DND-41 (cell line): ENCODE results near the gene TLK1.

Experiments used
- ATAC-seq: fragments of 200-7000 bp; cut with Tn5 transposase; 3 replicates; pipeline ENCODE4 v1.9.1; 2021; ENCODE audit warnings: low read depth; ENCODE audit not compliant: insufficient read depth
- DNase-seq: peaks from one replicate; pipeline ENCODE4 v3.0.0-alpha.2; 2020
- H2AFZ ChIP-seq: 2 replicates; pipeline ENCODE4 v1.6.0; 2012; ENCODE audit warnings: low read depth, low read length
- H3K27ac ChIP-seq: 2 replicates; pipeline ENCODE4 v1.5.1; 2012; ENCODE audit warnings: low read length, inconsistent platforms
- H3K27me3 ChIP-seq: fragments of 200-600 bp; sonication (generic); 2 replicates; pipeline ENCODE4 v1.6.0; 2012; ENCODE audit warnings: low read length, mild to moderate bottlenecking, inconsistent platforms; ENCODE audit not compliant: insufficient read depth, poor library complexity
- H3K36me3 ChIP-seq: 2 replicates; pipeline ENCODE4 v1.5.1; 2012; ENCODE audit warnings: low read length, inconsistent platforms; ENCODE audit not compliant: insufficient read depth
- H3K4me1 ChIP-seq: 2 replicates; pipeline ENCODE4 v1.5.1; 2012; ENCODE audit warnings: mild to moderate bottlenecking, low read length; ENCODE audit not compliant: insufficient read depth
- H3K4me2 ChIP-seq: 2 replicates; pipeline ENCODE4 v1.6.0; 2012; ENCODE audit warnings: mild to moderate bottlenecking, moderate library complexity, low read length, inconsistent platforms; ENCODE audit not compliant: insufficient read depth
- H3K4me3 ChIP-seq, 2 experiments: fragments of 200-600 bp in 1 of 2; shearing (Covaris generic) in 1 of 2; 2 replicates each; pipeline ENCODE4 v1.5.1; 2012 to 2016; ENCODE audit warnings: inconsistent platforms in 2 of 2, low read length in 2 of 2, mild to moderate bottlenecking in 2 of 2, low read depth in 1 of 2, moderate library complexity in 1 of 2
- H3K79me2 ChIP-seq: 2 replicates; pipeline ENCODE4 v1.6.0; 2012; ENCODE audit warnings: low read length, inconsistent platforms; ENCODE audit not compliant: insufficient read depth
- H3K9ac ChIP-seq: 2 replicates; pipeline ENCODE4 v1.6.0; 2012; ENCODE audit warnings: low read depth, mild to moderate bottlenecking, inconsistent platforms, low read length, moderate library complexity
- H3K9me3 ChIP-seq: 2 replicates; pipeline ENCODE4 v1.5.1; 2012; ENCODE audit warnings: low read length, moderate library complexity, mild to moderate bottlenecking, inconsistent platforms; ENCODE audit not compliant: insufficient read depth, severe bottlenecking
- H4K20me1 ChIP-seq: 2 replicates; pipeline ENCODE4 v1.6.0; 2012; ENCODE audit warnings: low read length; ENCODE audit not compliant: insufficient read depth
- EZH2 ChIP-seq: IDR thresholded peaks from 3 replicates; pipeline ENCODE4 v1.6.1; 2012; ENCODE audit warnings: borderline replicate concordance, low read depth, mild to moderate bottlenecking, moderate library complexity, low read length, inconsistent platforms; ENCODE audit not compliant: severe bottlenecking
- TF ChIP-seq, protein P1 (sequence below): IDR thresholded peaks from 2 replicates; pipeline ENCODE4 v1.5.1; 2012; ENCODE audit warnings: borderline replicate concordance, low read length, moderate library complexity, mild to moderate bottlenecking; ENCODE audit not compliant: poor library complexity, severe bottlenecking; ENCODE audit errors: extremely low read depth

The TLK1 gene

DNA sequence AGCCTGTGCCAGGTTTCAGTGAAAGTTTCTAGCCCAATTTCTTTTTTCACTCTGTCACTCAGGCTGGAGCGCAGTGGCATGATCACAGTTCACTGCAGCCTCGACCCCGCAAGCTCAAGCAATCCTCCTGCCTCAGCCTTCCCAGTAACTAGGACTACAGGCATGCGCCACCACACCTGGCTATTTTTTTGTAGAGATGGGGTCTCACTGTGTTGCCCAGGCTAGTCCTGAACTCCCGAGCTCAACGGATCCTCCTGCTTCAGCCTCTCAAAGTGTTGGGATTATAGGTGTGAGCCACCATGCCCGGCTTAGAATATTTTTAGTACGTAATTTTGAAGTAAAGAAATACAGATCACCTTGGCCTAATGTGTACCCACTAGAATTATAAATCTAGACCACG is 144.6 kb downstream of the TLK1 start:
- Histone ChIP-seq H3K9me3 (no peaks in the 10 kb centered on the region), H3K9ac (no peak overlapping the region), H3K27ac (no peak overlapping the region), H3K36me3 (peaks cover 53% of the 10 kb centered on the region), H2AFZ (no peak overlapping the region), H3K4me3 (no peak overlapping the region), H3K4me1 (no peaks in the 10 kb centered on the region), H3K27me3 (no peaks in the 10 kb centered on the region), H3K4me2 (no peak overlapping the region), H3K79me2 (0 out of 2 replicates have a peak, but pooled peaks cover 2% of the 10 kb centered on the region), H4K20me1 (no peaks in the 10 kb centered on the region)
- TF ChIP-seq, protein P1, sequence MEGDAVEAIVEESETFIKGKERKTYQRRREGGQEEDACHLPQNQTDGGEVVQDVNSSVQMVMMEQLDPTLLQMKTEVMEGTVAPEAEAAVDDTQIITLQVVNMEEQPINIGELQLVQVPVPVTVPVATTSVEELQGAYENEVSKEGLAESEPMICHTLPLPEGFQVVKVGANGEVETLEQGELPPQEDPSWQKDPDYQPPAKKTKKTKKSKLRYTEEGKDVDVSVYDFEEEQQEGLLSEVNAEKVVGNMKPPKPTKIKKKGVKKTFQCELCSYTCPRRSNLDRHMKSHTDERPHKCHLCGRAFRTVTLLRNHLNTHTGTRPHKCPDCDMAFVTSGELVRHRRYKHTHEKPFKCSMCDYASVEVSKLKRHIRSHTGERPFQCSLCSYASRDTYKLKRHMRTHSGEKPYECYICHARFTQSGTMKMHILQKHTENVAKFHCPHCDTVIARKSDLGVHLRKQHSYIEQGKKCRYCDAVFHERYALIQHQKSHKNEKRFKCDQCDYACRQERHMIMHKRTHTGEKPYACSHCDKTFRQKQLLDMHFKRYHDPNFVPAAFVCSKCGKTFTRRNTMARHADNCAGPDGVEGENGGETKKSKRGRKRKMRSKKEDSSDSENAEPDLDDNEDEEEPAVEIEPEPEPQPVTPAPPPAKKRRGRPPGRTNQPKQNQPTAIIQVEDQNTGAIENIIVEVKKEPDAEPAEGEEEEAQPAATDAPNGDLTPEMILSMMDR: no peak
- no peak for TF ChIP-seq EZH2
- DNase-seq (no peak), ATAC-seq (no peak)

DNA sequence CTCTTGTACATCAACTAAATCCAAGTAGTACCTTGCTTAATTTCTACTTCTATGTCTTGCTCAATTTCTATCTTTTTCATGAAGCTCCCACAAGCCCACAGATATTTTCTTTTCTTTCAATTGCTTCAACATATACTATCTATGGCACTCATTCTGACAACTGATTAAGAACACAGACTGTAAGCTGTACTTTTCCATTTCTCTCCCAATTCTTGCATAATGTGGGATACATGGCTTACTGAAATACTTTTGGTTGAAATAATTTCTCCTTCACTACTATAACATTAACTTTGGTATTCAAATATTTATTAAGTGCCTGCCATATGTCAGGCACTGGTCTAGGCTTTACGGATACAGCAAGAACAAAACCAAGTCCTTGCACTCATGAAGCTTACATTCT is 146.8 kb downstream of the TLK1 start:
- TF ChIP-seq, protein P1: no peak
- TF ChIP-seq EZH2: no peak
- Histone ChIP-seq H3K4me2 (no peak overlapping the region), H3K27ac (no peak overlapping the region), H4K20me1 (no peaks in the 10 kb centered on the region), H3K4me3 (no peak overlapping the region), H3K27me3 (no peaks in the 10 kb centered on the region), H3K36me3 (peaks cover 62% of the 10 kb centered on the region), H3K9ac (no peak overlapping the region), H3K79me2 (0 out of 2 replicates have a peak, but pooled peaks cover 2% of the 10 kb centered on the region), H3K4me1 (no peaks in the 10 kb centered on the region), H2AFZ (no peak overlapping the region), H3K9me3 (no peaks in the 10 kb centered on the region)
- no peak for DNase-seq
- no peak for ATAC-seq

DNA sequence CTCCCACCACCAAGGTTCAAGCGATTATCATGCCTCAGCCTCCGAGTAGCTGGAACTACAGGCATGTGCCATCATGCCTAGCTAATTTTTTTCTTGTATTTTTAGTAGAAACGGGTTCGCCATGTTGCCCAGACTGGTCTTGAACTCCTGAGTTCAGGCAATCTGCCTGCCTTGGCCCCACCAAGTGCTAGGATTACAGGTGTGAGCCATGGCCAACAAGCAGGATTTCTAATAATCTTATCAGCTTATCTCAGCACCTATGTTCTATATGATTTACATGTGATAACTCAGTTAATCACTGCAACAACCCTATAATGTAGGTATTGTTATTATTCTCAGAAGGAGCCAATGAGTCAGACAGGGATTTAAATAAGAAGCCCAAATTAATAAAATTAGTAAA is 151.3 kb downstream of the TLK1 start:
- Histone ChIP-seq H3K4me1 (no peaks in the 10 kb centered on the region), H3K4me3 (no peak overlapping the region), H3K9ac (no peak overlapping the region), H4K20me1 (no peaks in the 10 kb centered on the region), H3K4me2 (no peak overlapping the region), H3K27me3 (no peaks in the 10 kb centered on the region), H3K9me3 (no peaks in the 10 kb centered on the region), H3K36me3 (peaks cover 87% of the 10 kb centered on the region), H3K27ac (no peak overlapping the region), H3K79me2 (0 out of 2 replicates have a peak, but pooled peaks cover under 1% of the 10 kb centered on the region), H2AFZ (no peak overlapping the region)
- no peak for TF ChIP-seq EZH2
- TF ChIP-seq, protein P1: no peak
- DNase-seq: no peak
- ATAC-seq: no peak

DNA sequence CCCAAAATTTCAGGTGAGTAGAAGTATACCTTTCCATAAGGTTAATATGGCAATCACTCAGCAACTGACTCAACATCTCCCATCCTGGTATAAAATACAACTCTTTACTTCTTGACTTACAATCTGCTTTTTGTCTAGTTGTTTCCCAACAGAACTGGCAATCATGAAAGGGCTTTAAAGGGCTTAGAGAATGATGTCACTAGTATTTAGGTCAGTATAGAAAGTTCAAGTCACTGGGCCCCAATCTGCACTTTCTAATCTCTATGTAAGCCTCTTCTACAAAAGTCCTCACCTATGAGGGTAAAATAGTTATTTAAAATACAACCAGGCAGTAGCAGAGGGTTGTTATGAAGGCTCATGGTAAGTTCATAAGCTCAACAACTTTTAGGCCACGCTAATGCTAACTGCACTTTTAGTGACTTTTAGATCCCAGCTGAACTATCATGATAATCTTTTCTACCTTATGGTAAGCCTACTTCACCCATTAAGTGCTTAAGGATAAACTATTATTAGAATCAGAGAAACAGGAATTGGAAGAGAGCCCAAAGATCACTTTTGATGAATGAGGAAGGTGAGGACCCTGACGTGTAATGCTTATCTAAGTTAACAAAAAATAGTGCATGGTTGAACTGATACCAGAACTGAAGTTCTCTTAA is 152.0 kb downstream of the TLK1 start:
- Histone ChIP-seq H2AFZ (no peak overlapping the region), H3K36me3 (peaks cover 87% of the 10 kb centered on the region), H3K27me3 (no peaks in the 10 kb centered on the region), H3K79me2 (no peaks in the 10 kb centered on the region), H4K20me1 (no peaks in the 10 kb centered on the region), H3K9me3 (no peaks in the 10 kb centered on the region), H3K4me3 (no peak overlapping the region), H3K4me2 (no peak overlapping the region), H3K4me1 (no peaks in the 10 kb centered on the region), H3K9ac (no peak overlapping the region), H3K27ac (no peak overlapping the region)
- TF ChIP-seq EZH2: no peak
- TF ChIP-seq, protein P1: no peak
- no peak for ATAC-seq
- DNase-seq: no peak
